Muscle of arm (tissue), 12 donors: Measurements from ENCODE around the gene MAGI2. TPM values are rescaled to one million over a fixed set of nuclear protein-coding genes. Genes with fewer than 3 reads are reported as not detected.
A peak's percentile ranks its signal among the peaks of the same experiment; 100 is the strongest.

Experiments used
- DNase-seq: peaks from one replicate; pipeline ENCODE4 v3.0.0-alpha.2; 2013
- polyA plus RNA-seq, 12 donors: library from polyadenylated mRNA; unstranded; fragments of 120-200 nt; gene quantifications; one replicate each; pipeline ENCODE4 v1.2.1, GENCODE V29; 2013; ENCODE audit not compliant: insufficient read length in 12 of 12

MAGI2 gene
- polyA plus RNA-seq, 12 donors: 4.4 to 8.6 (median 6.4) TPM; not detected in 1

DNA sequence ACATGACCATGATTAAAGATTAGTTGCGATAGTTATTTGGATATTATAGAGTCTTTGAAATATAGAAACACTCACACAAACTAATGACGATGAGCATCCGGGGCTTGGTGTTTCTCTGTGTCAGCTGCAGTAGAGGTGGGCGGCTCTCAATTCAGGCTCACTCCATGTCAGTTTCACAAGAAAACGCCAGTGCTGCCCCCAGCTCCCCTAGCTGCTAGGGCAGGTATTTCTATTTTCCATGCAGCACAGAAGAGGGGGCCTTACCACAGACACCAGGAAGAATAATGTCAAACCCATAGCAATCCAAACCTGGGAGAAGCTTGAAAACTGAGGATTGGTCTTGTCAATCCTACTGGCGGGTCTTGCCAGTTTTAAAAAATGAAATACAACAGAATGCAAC, 1457.8 kb downstream of the MAGI2 start:
- no peak for DNase-seq

- no peak for DNase-seq
Measured at GRCh38 chr7:77993838-77994237, 1459.6 kb downstream of the MAGI2 start.

- no peak for DNase-seq
Measured at GRCh38 chr7:77991656-77992055, 1461.8 kb downstream of the MAGI2 start.

GRCh38 chr7:77989981-77990566, 1463.4 kb downstream of the MAGI2 start:
- DNase-seq: no peak

DNA sequence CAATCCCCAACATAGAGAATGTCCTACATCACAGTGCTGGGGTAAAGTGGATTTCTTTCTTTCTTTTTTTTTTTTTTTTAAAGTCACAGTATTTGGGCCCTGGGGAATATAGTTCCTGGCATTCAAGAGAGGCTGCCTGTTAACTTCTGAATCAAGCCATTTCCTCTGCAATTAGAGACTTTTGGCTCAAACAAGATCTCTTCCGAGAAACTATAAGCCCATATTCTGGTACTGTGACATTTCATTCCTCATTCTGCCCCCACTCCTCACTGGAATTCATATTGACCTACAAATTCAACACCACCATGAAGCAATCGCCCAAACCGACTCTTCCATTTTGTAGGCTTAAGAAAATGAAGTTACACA, 1467.5 kb downstream of the MAGI2 start:
- peak; percentile 2 for DNase-seq

GRCh38 chr7:77985232-77985973, 1468.1 kb downstream of the MAGI2 start:
- no peak for DNase-seq

GRCh38 chr7:77983973-77984372, 1469.5 kb downstream of the MAGI2 start:
- DNase-seq: no peak

GRCh38 chr7:77982926-77983550, 1470.4 kb downstream of the MAGI2 start:
- DNase-seq: no peak

GRCh38 chr7:77980087-77980713, 1473.3 kb downstream of the MAGI2 start:
- DNase-seq: no peak

DNA sequence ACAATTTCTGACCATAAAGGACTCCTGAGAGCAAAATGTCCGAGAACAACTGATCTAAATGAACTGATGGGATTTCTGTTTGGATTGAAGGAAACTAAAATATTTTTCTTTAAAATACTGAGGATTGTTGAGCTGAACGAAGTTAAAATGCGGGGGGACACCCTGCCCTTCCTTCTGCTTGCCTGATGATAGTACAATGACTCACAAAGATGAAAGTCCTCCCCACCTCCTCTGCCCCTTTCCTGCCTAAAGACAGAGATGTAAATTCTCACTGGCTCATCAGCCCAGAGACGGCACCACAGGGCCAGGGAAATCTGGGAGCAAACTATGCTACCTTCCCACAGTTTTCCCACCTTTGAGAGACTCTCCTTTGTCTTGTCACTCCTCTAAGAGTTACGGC, 1474.2 kb downstream of the MAGI2 start:
- DNase-seq: no peak

DNA sequence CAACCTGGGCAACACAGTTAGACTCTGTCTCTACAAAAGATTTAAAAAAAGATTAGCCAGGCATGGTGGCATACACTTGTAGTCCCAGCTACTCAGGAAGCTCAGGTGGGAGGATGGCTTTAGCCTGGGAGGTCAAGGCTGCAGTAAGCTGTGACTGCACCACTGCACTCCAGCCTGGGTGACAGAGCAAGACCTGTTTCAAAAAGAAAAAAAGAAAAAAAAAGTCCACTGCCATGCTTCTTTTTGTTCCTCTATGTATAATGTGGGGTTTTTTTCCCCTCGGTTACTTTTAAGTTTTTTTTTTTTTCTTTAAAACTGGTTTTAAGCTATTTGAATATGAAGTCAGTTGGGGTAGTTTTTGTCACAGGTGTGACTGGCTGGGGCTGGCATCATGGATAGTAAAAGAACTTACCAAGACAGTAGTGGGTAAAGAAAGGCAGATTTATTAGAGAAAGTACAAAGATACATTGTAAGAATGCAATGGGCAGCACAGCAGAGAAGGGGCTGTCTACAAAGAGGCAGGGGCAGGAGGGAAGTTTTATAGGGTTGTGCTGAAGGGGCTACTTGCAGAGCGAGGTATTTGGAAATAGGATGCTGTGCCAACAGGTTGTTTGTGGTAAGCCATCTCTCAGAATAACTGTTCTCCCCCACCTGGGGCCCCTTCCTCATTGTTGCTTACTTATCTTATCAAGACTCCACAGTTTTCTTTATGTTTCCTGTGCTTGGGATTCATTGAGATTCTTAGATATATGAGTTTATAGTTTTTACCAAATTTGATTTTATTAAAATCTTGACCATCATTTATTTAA, 1477.6 kb downstream of the MAGI2 start:
- no peak for DNase-seq

GRCh38 chr7:77971726-77972125, 1481.7 kb downstream of the MAGI2 start:
- peak; percentile 20 for DNase-seq

DNA sequence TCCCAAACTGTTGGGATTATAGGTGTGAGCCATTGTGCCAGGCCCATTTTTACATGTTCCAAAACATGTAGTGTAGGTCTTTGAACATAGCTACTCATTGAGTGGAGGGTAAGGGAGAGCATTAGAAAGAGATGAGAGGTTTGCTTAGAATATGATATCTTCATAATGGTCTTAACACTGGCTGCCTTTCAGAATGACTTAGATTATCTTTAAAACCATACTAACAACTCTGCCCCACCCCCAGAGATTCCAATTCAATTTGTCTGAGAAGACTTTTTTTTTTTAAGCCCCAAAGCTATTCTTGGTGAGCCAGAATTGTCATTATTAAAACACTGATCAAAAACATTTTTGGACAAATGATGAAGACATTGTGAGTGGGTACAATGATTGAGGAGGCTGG, 1486.0 kb downstream of the MAGI2 start:
- DNase-seq: no peak
